HG03060 (cell line): ENCODE data around the gene MAVS.

Experiments used
- ATAC-seq: cut with Tn5 transposase; IDR thresholded peaks from one replicate; pipeline ENCODE4 v1.9.1; 2021; ENCODE audit warnings: low read depth, moderate number of reproducible peaks; ENCODE audit not compliant: unreplicated experiment

MAVS gene

DNA sequence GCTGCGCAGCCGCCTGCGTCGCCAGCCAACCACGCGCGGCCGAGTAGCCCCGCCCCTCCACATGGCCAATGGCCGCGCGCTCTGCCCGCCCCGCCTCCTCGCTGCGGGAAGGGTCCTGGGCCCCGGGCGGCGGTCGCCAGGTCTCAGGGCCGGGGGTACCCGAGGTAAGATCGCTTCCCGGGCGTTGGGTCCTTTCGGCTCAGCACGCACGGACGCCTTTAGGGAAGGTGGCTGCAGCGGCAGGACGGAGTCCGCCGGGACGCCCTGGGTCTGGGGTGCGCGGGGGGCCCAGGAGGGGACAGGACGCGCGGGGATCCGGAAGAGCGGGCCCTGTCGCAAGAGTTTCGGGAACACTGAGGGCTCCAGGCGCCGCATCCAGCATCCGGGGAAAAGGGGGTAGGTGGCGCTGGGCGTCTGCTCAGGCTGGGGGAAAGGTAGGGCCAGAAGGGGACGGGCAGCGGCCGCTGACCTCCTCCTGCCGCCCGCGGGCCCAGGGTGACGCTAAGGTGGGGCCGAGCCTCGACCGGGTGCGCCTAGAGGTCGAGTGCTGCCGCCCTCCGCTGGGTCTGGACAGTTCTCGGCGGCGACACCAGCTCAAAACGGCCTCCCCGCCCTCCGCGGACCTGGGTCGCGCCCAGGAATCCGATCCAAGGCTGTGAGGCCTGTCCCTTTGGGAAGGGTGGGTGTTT, at the start of gene MAVS:
Gene MAVS, plus strand, starts transcription at position 95 of the 689 bp plus-strand sequence. CDS start 7,791 bp downstream, outside the sequence.
- no peak for ATAC-seq

- no peak for ATAC-seq
Observed at GRCh38 chr20:3797226-3797545, 49.4 kb upstream of the MAVS start.

DNA sequence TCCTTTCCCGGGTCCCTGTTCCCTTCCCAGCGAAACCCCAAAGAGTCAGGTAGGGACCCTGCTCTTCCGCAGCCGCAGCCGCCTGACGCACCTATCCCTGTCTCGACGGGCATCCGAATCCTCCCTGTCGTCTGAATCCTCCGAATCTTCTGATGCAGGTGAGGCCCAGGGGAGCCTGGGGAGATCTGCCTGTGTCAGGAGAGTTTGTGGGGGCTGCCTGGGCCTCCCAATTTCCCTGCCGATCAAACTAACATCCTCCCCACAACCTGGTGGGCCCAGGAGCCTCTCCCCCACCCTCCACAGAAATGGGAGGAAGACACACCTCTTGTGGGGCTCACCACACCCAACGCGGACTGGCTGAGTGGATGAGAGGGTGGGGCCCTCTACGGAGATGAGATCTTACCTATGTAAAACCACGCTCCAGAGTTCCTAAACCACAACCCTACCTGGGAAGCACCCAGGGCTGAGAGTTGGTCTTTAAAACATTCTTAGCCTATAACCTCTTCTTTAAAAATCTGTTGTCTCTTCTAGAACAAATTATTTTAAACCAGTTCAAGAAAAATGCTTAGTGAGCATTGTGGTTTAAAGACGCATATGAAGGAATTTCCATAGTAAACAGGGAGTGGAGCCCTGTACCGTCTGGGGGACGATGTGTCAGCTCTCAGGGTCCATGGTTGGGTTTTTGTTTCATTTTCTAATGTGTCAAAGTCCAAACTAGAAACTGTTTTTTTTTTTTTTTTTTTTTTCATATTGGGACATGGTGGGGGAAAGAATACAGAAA, 48.9 kb upstream of the MAVS start:
- no peak for ATAC-seq

GRCh38 chr20:3798373-3798768, 48.3 kb upstream of the MAVS start:
- no peak for ATAC-seq

GRCh38 chr20:3798908-3799248, 47.8 kb upstream of the MAVS start:
- ATAC-seq, result no peak

DNA sequence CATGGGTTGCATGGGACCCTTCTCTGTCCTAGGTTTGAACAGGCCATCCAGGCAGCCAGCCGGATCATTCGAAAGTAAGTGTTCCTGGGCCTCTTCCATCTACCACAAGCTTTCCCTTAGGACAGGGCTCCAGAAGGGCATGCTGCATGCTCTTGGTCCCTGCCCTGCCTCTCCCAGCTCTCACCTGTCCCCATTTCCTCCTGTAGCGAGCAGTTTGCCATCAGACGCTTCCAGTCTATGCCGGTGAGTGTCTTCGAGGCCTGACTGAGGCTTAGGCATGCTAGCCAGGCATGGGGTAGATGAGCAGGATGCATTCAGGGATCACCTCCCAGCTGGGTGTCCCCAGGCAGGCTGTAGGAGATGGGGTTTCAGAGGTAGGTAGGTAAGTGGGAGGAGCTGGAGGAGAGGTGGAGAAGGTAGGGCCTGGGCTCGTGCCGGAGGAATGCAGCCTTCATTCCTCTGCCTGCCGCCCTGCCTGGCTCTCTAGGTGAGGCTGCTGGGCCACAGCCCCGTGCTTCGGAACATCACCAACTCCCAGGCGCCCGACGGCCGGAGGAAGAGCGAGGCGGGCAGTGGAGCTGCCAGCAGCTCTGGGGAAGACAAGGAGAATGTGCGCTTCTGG, 46.3 kb upstream of the MAVS start:
- no peak for ATAC-seq

DNA sequence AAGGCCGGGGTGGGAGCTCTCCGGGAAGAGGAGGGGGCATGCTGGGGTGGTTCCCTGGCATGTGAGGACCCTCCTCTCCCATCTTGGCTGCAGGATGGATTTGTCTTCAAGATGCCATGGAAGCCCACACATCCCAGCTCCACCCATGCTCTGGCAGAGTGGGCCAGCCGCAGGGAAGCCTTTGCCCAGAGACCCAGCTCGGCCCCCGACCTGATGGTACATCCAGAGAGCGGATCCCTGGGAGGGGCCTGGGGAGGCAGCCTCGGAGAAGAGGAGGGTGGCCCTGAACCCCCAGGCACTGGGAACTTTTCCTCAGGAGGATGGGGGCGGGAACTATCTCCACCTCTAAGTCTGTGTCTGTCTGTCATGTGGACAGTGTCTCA, 45.8 kb upstream of the MAVS start:
- no peak for ATAC-seq

DNA sequence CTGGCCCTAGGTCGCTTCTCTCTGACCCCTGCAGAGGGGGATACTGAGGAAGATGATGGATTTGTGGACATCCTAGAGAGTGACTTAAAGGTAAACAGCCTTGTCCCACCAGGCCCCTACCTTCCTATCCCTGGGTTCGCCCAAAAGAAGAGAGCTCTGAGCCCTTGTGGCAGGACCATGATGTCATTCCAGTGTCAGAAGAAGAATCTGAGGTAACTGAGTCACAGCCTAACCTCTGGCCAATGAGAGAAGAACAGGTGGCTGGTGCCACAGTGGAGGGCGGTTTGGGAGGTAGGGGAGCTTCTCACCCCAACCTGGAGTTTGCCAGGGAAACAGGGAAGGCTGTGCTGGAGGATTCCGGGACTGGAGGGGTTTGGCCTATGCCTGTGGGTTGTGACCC, 45.3 kb upstream of the MAVS start:
- ATAC-seq, result no peak

- no peak for ATAC-seq
Observed at GRCh38 chr20:3801846-3802245, 44.8 kb upstream of the MAVS start.

DNA sequence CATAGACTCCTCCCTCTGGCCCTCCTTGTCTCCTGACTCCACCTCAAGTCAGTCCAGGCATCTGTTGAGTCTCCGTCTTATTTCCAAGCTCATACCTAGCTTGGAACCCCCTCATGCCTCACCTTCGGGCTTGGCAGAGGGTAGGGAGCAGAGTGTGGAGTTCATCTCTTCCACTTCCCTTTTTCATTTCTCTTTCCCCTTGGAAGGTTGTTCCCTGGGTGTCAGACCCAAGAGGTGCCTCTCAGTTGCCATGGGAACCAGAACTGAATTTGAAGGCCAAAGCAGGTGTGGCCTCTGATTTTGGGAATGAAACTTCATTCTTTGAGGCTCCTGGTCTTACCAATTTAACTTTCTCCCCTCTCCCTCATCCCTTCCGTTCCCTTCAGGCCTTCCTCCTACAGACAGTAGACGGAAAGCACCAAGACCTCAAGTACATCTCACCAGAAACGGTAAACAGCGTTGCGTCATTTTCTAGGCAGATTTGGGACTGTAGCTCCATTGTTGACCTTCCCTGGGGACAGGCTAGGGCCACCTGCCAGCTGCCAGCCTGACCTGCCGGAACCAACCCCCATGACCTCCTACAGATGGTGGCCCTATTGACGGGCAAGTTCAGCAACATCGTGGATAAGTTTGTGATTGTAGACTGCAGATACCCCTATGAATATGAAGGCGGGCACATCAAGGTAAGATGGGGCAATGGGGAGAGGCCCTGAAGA, 44.0 kb upstream of the MAVS start:
- no peak for ATAC-seq

- ATAC-seq, result no peak
Observed at GRCh38 chr20:3803289-3803688, 43.3 kb upstream of the MAVS start.

DNA sequence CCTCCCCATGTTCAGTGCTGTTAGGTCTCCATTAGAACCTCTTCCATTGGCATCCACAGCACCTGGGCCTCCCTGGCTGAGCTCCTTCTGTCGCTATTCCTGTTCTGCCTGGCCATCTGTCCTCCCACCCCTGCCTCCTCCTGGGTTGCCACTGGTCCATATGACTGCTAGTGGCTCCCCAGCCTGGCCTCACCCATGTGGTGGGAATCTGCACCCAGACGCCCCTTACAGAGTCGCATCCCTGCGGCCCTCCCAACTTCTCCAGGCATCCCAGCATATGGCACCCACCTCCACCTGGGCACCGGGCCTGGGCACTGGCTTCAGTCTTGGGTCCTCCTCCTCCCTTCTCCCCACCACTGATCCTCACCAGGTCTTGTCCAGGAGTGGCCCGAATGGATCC, 42.8 kb upstream of the MAVS start:
- no peak for ATAC-seq

- ATAC-seq, result no peak
Observed at GRCh38 chr20:3804254-3804751, 42.3 kb upstream of the MAVS start.

- no peak for ATAC-seq
Observed at GRCh38 chr20:3804781-3805180, 41.9 kb upstream of the MAVS start.

GRCh38 chr20:3808544-3808943, 38.1 kb upstream of the MAVS start:
- no peak for ATAC-seq

GRCh38 chr20:3811467-3812258, 35.0 kb upstream of the MAVS start:
- no peak for ATAC-seq

DNA sequence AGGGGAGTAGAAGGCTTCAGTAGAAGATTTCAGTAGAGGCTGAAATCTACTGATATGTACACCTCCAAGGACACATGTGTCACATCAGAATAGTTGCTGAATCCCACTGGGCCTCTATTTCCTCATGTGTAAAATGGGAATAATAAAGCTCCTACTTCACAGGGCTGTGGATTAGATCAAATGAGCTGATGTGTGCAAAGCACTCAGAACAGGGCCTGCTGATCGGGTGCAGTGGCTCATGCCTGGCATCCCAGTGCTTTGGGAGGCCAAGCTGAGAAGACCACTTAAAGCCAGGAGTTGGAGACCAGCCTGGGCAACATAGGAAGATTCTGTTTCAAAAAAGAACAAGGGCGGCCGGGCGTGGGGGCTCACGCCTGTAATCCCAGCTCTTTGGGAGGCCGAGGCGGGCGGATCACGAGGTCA, 34.4 kb upstream of the MAVS start:
- ATAC-seq, result no peak

DNA sequence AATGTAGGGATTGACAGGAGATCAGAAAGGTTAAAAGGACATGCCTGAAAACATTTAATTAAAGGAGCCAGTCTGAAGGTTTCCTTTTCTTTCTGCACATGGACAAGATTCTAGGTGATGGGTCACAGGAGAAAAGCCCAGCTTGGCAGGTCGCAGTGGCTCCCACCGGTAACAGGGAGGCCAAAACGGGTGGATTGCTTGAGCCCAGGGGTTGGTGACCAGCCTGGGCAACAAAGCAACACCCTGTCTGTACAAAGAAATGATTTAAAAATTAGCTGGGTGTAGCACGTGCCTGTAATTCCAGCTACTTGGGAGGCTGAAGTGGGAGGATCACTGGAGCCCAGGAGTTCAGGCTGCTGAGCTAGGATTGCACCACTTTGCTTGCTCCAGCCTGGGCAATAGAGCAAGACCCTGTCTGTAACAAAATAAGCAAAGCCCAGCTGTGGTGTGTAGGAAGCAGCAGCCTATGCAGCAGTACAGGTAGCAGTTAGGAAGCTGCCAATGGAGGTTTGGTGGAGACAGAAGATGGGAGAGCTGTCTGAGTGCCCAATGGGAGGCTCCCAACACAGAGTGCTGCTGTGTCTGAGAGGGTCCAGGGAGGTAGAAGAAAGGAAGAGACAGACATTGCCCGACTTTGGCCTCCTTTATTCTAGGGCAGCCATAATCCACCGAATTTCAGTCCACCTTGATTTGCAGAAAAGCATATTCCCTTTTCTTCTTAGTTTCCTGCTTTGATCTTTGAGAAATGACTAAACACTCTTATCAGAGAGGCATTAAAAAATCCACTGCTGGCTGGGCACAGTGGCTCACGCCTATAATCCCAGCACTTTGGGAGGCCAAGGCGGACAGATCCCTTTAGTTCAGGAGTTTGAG, 33.4 kb upstream of the MAVS start:
- no peak for ATAC-seq

DNA sequence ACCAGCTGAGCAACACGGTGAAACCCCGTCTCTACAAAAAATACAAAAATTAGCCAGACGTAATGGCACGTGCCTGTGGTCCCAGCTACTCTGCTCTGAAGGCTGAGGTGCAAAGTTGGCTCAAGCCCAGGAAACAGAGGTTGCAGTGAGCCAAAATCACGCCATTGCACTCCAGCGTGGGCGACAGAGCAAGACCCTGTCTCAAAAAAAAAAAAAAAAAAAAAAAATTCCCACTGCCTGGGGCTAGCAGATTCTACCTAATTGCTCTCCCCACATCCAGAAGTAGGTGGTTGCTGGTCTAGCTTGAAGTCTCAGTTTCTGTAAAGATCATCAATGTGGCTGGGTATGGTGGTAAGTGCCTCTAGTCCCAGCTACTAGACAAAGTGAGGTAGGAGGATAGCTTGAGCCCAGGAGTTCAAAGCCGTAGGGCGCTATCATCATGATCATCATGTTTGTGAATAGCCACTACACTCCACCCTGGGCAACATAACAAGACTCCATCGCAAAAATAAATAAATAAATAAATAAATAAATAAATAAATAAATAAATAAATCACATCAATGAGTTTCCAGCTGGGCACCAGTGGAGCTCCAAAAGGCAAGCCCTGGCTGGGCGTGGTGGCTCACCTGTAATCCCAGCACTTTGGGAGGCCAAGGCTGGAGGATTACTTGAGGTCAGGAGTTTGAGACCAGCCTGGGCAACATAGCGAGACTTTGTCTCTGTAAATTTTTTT, 32.6 kb upstream of the MAVS start:
- no peak for ATAC-seq
